ENCODE measurements around the gene E2F6. TPM values are rescaled to one million over a fixed set of nuclear protein-coding genes. Genes with fewer than 3 reads are reported as not detected.

Gene E2F6
- total and polyA plus RNA-seq, 2 of the 13 experiments (the other 11 are each of a cell fraction or from before 2014, with no cell fraction given): 27.3 to 36.0 TPM

GRCh38 chr2:11477994-11478393, 12.0 kb upstream of the E2F6 start (continued):
- TF ChIP-seq ZNF142 (CRISPR knock-in tag; IDR thresholded peaks at IDR 0.05): no peak
- TF ChIP-seq ZNF318 (CRISPR knock-in tag; IDR thresholded peaks at IDR 0.05): no peak
- no peak for TF ChIP-seq ZBTB44 (CRISPR knock-in tag; IDR thresholded peaks at IDR 0.05)
- no peak for TF ChIP-seq FOXC1 (CRISPR knock-in tag; IDR thresholded peaks at IDR 0.05; ENCODE audit: borderline replicate concordance)
- TF ChIP-seq IKZF5 (CRISPR knock-in tag; IDR thresholded peaks at IDR 0.05): peak; percentile 57; the same call in 1 of the 2 replicates
- no peak for TF ChIP-seq ZMAT5 (CRISPR knock-in tag; IDR thresholded peaks at IDR 0.05; ENCODE audit: borderline replicate concordance, low read depth)
- no peak for TF ChIP-seq BATF2 (CRISPR knock-in tag; IDR thresholded peaks at IDR 0.05)

Measured in HepG2 (cell line).